ENCODE measurements around the gene CD109.

Gene CD109

GRCh38 chr6:73732845-73733675 is 37.1 kb downstream of the CD109 start:
- TF ChIP-seq, protein P1, sequence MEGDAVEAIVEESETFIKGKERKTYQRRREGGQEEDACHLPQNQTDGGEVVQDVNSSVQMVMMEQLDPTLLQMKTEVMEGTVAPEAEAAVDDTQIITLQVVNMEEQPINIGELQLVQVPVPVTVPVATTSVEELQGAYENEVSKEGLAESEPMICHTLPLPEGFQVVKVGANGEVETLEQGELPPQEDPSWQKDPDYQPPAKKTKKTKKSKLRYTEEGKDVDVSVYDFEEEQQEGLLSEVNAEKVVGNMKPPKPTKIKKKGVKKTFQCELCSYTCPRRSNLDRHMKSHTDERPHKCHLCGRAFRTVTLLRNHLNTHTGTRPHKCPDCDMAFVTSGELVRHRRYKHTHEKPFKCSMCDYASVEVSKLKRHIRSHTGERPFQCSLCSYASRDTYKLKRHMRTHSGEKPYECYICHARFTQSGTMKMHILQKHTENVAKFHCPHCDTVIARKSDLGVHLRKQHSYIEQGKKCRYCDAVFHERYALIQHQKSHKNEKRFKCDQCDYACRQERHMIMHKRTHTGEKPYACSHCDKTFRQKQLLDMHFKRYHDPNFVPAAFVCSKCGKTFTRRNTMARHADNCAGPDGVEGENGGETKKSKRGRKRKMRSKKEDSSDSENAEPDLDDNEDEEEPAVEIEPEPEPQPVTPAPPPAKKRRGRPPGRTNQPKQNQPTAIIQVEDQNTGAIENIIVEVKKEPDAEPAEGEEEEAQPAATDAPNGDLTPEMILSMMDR (IDR thresholded peaks at IDR 0.05; ENCODE audit: borderline replicate concordance, insufficient read depth, low read depth, low read length) = peak; percentile 87
- no peak overlapping the region for H3K4me3 ChIP-seq (ENCODE audit: low read depth, low read length)

DNA sequence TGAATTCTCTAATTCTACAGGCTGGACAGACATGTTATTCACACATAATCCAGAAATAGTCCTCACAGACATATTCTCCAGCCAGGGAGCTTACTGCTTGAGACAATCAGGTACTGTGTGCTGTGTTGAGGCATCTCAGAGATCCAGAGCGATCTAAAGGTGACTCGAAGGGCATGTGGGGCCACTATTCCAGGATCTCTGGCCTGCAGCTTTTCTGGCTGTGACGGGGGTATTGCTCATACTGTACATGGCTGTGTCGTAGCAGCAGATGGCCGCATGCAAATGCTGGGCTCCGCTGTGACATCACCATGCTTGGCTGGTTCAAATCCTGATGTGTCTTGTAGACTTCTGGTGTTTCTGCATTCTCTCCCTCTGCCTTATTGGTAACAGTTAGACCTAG is 37.8 kb downstream of the CD109 start:
- H3K4me3 ChIP-seq (ENCODE audit: low read depth, low read length) = no peak overlapping the region
- TF ChIP-seq, protein P1 (IDR thresholded peaks at IDR 0.05; ENCODE audit: borderline replicate concordance, insufficient read depth, low read depth, low read length) = no peak

- H3K4me3 ChIP-seq (ENCODE audit: low read depth, low read length) = no peak overlapping the region
- TF ChIP-seq, protein P1 (IDR thresholded peaks at IDR 0.05; ENCODE audit: borderline replicate concordance, insufficient read depth, low read depth, low read length) = no peak
Measured at GRCh38 chr6:73734832-73735453, 38.9 kb downstream of the CD109 start.

DNA sequence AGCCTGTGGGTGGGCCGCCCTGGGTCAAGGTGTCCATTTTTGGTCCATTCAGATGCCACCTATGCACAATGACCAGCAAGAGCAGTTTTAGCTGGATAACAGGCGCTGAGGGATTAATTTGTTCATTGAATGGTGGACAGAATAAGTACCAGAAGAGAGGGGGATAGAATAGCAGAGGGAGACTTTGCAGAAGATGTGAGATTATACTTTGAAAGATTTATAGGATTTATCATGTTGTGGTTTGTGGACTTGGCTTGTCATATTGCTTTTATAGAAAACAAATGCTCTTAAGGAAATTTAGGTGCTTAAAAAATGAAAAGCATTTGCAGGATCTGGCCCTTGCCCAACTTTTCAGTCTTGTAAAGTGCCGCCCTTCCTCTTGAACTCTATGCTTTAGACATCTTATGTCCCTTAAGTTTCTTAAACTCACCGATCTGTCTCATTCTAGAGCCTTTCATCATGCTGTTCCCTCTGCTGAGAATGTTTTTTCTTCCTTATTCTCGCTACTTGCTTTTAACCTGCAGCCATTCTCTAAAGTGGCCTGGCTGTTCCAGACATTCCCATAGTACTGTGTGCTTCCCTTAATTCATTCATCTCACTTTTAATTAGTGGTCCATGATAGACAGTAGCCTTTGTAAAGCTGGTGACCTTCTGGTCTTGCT is 42.5 kb downstream of the CD109 start:
- TF ChIP-seq, protein P1 (IDR thresholded peaks at IDR 0.05; ENCODE audit: borderline replicate concordance, insufficient read depth, low read depth, low read length) = no peak

GRCh38 chr6:73739096-73739495 is 43.1 kb downstream of the CD109 start:
- H3K4me3 ChIP-seq (ENCODE audit: low read depth, low read length) = no peak overlapping the region
- TF ChIP-seq, protein P1 (IDR thresholded peaks at IDR 0.05; ENCODE audit: borderline replicate concordance, insufficient read depth, low read depth, low read length) = peak; percentile 33; the same call in 1 of the 2 replicates

More for the DNA sequence above, 42.5 kb downstream of the CD109 start:
- no peak overlapping the region for H3K4me3 ChIP-seq (ENCODE audit: low read depth, low read length)

DNA sequence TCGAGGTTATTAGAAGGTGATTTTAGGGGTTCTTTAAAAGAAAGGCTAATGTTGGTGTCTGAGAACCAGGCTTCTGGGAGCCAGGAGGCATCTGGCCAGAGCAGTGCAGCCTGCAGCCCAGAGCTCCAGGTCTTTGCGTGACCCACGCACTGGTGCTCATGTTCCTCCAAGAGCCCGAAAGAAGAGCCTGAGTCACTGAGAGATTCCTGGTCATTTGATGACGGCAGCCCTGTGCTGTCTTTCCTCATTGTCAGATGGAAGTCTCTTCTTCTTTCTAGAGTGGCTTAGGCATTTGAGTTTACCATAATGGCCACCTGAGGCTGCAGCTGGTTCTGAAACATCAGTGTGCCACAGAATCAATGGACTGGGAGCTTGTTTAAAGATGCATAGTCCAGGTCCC is 46.4 kb downstream of the CD109 start:
- TF ChIP-seq, protein P1 (IDR thresholded peaks at IDR 0.05; ENCODE audit: borderline replicate concordance, insufficient read depth, low read depth, low read length) = no peak
- no peak overlapping the region for H3K4me3 ChIP-seq (ENCODE audit: low read depth, low read length)

All from GM12875 (cell line).